ENCODE measurements around the gene RCE1.

The RCE1 gene

DNA sequence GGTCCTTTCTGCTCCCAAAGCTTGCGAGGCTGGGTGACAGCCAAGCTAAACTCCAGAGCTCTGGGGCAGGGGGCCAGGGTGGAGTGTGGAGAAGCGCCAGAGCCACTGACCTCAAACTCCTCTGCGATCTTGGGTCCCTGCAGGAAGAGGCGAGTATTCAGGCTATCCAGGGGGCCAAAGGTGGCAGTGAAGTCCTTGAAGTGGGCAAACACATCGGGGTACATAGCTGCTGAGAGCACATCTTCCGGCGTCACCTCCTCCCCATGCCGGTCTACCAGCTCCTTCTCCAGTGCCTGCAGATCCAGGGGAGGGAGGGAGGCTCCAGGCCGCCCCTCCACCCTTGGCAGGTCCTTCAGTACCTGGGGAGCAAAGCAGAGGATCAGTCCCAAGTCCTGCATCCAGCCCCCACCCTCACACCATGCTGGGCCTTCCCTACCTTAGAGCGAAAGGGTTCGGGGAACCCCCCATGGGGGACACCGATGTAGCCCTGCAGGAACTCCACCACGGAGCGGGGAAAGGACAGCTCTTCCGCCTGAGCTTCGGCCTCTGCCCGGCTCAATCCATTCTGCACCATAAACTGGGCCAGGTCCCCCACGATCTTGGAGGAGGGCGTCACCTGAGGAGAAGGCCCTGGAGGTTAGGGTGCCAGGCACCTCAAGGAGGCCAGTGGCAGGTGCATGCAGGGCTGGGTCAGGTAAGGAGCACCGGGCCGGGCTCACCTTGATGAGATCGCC lies 6.4 kb downstream of the RCE1 start:
- Histone ChIP-seq H3K79me2 (ENCODE audit: insufficient read depth, low read depth) (peaks cover 3% of the 10 kb centered on the region; the same call in 1 of the 2 replicates), H4K20me1 (ENCODE audit: insufficient read depth) (no peaks in the 10 kb centered on the region), H3K27ac (no peak overlapping the region), H3K4me2 (no peak overlapping the region), H2AFZ (ENCODE audit: low read depth) (no peak overlapping the region), H3K27me3 (ENCODE audit: insufficient read depth, low read depth) (no peaks in the 10 kb centered on the region), H3K4me1 (ENCODE audit: low read depth, poor library complexity, severe bottlenecking) (no peaks in the 10 kb centered on the region), H3K4me3 (IDR thresholded peaks at IDR 0.05; ENCODE audit: insufficient read depth, low read depth, low read length) (no peak overlapping the region), H3K36me3 (ENCODE audit: insufficient read depth) (no peaks in the 10 kb centered on the region), H3K9ac (no peak overlapping the region)
- TF ChIP-seq, protein P1, sequence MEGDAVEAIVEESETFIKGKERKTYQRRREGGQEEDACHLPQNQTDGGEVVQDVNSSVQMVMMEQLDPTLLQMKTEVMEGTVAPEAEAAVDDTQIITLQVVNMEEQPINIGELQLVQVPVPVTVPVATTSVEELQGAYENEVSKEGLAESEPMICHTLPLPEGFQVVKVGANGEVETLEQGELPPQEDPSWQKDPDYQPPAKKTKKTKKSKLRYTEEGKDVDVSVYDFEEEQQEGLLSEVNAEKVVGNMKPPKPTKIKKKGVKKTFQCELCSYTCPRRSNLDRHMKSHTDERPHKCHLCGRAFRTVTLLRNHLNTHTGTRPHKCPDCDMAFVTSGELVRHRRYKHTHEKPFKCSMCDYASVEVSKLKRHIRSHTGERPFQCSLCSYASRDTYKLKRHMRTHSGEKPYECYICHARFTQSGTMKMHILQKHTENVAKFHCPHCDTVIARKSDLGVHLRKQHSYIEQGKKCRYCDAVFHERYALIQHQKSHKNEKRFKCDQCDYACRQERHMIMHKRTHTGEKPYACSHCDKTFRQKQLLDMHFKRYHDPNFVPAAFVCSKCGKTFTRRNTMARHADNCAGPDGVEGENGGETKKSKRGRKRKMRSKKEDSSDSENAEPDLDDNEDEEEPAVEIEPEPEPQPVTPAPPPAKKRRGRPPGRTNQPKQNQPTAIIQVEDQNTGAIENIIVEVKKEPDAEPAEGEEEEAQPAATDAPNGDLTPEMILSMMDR (conservative IDR thresholded peaks at IDR 0.05; ENCODE audit: low read depth, low read length) = no peak

DNA sequence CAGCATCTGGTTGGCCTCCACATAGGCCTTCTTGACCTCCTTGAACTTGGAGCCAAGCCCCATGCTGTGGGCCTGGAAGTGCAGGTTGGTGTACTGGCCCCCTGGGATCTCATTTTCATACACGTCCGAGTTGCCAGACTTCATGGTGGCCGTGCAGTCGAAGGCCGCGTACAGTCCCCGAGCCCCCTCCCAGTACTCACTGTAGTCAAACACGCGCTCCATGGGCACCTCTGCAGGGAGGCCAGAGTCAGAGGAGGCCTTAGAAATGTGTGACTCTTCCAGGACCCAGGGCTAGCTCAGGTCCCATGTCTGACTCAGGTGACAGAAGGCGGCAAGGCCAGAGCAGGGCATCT lies 7.0 kb downstream of the RCE1 start:
- H4K20me1 ChIP-seq (ENCODE audit: insufficient read depth) = no peaks in the 10 kb centered on the region
- H3K79me2 ChIP-seq (ENCODE audit: insufficient read depth, low read depth) = no peaks in the 10 kb centered on the region
- H3K9ac ChIP-seq = no peak overlapping the region
- no peak overlapping the region for H3K4me2 ChIP-seq
- H3K4me3 ChIP-seq (IDR thresholded peaks at IDR 0.05; ENCODE audit: insufficient read depth, low read depth, low read length) = no peak overlapping the region
- no peak overlapping the region for H2AFZ ChIP-seq (ENCODE audit: low read depth)
- H3K36me3 ChIP-seq (ENCODE audit: insufficient read depth) = no peaks in the 10 kb centered on the region
- TF ChIP-seq, protein P1 (conservative IDR thresholded peaks at IDR 0.05; ENCODE audit: low read depth, low read length) = no peak
- H3K27me3 ChIP-seq (ENCODE audit: insufficient read depth, low read depth) = no peaks in the 10 kb centered on the region
- H3K4me1 ChIP-seq (ENCODE audit: low read depth, poor library complexity, severe bottlenecking) = peaks cover 2% of the 10 kb centered on the region
- H3K27ac ChIP-seq = no peak overlapping the region

DNA sequence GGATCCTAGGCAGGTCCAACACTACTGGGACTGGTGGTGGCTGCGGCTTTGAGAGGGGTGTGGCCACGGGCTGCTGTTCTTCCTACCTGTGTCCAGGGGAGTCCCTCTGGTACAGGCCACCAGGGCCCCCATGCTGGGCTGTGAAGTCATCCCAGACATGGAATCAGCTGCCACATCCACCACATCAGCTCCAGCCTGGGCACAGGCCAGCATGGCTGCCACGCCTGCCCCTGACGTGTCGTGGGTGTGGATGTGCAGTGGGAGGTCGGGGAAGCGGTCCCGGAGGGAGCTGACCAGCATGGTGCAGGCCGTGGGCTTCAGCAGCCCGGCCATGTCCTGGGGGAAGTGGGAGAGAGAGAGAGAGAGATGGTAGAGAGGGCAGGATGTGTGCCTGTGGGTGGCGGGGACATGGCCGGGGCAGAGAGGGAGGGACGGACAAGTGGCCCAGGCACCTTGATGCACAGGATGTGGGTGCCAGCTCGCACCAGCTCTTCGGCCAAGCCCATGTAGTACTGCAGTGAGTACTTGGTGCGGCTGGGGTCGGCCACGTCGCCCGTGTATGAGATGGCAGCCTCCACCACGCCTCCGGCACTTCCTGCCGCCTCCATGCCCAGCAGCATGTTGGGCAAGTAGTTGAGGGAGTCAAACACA lies 7.5 kb downstream of the RCE1 start:
- H3K27ac ChIP-seq = no peak overlapping the region
- H3K4me1 ChIP-seq (ENCODE audit: low read depth, poor library complexity, severe bottlenecking) = peaks cover 7% of the 10 kb centered on the region
- H3K27me3 ChIP-seq (ENCODE audit: insufficient read depth, low read depth) = no peaks in the 10 kb centered on the region
- H3K4me2 ChIP-seq = no peak overlapping the region
- TF ChIP-seq, protein P1 (conservative IDR thresholded peaks at IDR 0.05; ENCODE audit: low read depth, low read length) = no peak
- no peaks in the 10 kb centered on the region for H3K36me3 ChIP-seq (ENCODE audit: insufficient read depth)
- no peak overlapping the region for H3K9ac ChIP-seq
- H3K4me3 ChIP-seq (IDR thresholded peaks at IDR 0.05; ENCODE audit: insufficient read depth, low read depth, low read length) = no peak overlapping the region
- no peaks in the 10 kb centered on the region for H4K20me1 ChIP-seq (ENCODE audit: insufficient read depth)
- no peaks in the 10 kb centered on the region for H3K79me2 ChIP-seq (ENCODE audit: insufficient read depth, low read depth)
- no peak overlapping the region for H2AFZ ChIP-seq (ENCODE audit: low read depth)

DNA sequence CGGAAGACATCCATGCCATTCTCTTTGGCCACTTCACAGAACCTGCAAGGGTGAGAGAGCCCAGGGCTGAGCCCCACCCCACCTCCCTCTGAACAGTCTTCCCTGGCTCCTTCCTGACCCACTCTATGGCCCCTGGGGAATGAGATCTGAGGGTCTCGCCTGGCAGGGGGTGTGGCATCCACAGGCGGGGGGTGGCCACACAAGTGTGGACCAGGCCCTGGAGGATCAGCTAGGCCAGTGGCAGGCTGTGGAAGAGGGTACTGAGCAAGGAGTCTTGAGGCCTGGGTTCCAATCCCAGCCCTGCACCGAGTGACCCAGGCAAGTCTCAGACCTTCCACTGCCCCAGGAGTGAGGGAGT lies 8.0 kb downstream of the RCE1 start:
- H3K4me3 ChIP-seq (IDR thresholded peaks at IDR 0.05; ENCODE audit: insufficient read depth, low read depth, low read length) = no peak overlapping the region
- H3K36me3 ChIP-seq (ENCODE audit: insufficient read depth) = no peaks in the 10 kb centered on the region
- TF ChIP-seq, protein P1 (conservative IDR thresholded peaks at IDR 0.05; ENCODE audit: low read depth, low read length) = no peak
- no peaks in the 10 kb centered on the region for H3K27me3 ChIP-seq (ENCODE audit: insufficient read depth, low read depth)
- no peaks in the 10 kb centered on the region for H3K79me2 ChIP-seq (ENCODE audit: insufficient read depth, low read depth)
- H3K27ac ChIP-seq = no peak overlapping the region
- peaks cover 10% of the 10 kb centered on the region for H3K4me1 ChIP-seq (ENCODE audit: low read depth, poor library complexity, severe bottlenecking)
- no peaks in the 10 kb centered on the region for H4K20me1 ChIP-seq (ENCODE audit: insufficient read depth)
- H3K9ac ChIP-seq = no peak overlapping the region
- H3K4me2 ChIP-seq = no peak overlapping the region
- H2AFZ ChIP-seq (ENCODE audit: low read depth) = no peak overlapping the region

Measured in KMS-11 (cell line).